Central memory CD8-positive, alpha-beta T cell (primary cell): ENCODE measurements around the gene PDXP.

Source experiments
- ATAC-seq: fragments of 150-1000 bp; cut with Tn5 transposase; replicated peaks from 2 replicates; pipeline ENCODE4 v1.10.0; 2022; ENCODE audit warnings: mild to moderate bottlenecking, moderate FRiP score, moderate number of reproducible peaks; ENCODE audit not compliant: poor library complexity, severe bottlenecking; ENCODE audit errors: extremely low read depth
- DNase-seq, 2 donors: peaks; one replicate each; pipeline ENCODE4 v3.0.0; 2021; ENCODE audit warnings: low spot score in 2 of 2
- H3K27ac Mint-ChIP-seq: one replicate; pipeline ENCODE4 v1.8.0; 2022; ENCODE audit warnings: low read depth, mild to moderate bottlenecking, moderate library complexity, mixed read lengths
- H3K27me3 Mint-ChIP-seq: one replicate; pipeline ENCODE4 v1.8.0; 2022; ENCODE audit warnings: mixed read lengths
- H3K36me3 Mint-ChIP-seq: one replicate; pipeline ENCODE4 v1.8.0; 2022; ENCODE audit warnings: mild to moderate bottlenecking, moderate library complexity, mixed read lengths; ENCODE audit not compliant: insufficient read depth
- H3K4me1 Mint-ChIP-seq: one replicate; pipeline ENCODE4 v1.8.0; 2022; ENCODE audit warnings: mixed read lengths
- H3K4me3 Mint-ChIP-seq: one replicate; pipeline ENCODE4 v1.8.0; 2022; ENCODE audit warnings: mild to moderate bottlenecking, moderate library complexity, mixed read lengths
- H3K9me3 Mint-ChIP-seq: one replicate; pipeline ENCODE4 v1.8.0; 2022; ENCODE audit warnings: mixed read lengths

The PDXP gene

DNA sequence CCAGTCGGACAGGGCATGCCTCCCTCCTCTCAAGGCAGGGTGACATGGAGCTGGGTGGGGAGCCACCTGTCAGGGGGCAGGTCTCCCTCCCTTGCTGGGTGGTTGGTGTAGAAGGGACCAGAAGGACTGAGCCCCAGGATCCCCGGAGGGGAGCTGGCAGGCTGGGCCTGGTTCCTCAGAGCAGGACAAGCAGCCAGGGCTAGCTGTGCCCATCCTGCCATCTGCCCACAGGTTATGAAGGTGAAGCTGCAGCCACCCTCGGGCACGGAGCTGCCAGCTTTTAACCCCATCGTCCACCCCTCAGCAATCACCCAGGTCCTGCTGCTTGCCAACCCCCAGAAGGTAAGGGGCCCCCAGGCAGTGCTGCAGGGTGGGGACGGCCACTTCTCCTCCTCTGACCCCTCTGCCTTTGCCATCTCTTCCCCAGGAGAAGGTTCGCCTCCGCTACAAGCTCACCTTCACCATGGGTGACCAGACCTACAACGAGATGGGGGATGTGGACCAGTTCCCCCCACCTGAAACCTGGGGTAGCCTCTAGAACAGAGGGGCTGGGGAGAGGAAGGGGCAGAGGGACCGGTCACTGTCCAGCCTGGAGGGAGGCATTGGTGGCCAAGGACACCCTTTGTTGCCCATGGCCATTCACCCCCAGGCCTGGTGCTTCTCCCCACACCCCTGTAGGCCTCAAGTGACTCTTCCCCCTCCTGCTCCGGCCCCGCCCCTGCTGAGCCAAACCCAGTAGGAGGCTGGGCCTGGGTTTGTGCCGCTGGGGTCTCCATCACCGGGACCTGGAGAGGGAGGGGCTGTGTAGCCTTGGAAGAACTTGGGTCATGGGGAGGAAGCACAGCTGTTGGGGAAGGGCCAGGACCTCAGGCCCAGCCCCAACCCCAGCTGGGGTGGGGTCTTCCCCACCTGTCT is 26.1 kb upstream of the PDXP start:
- DNase-seq (no peak), ATAC-seq (no peak)
- Mint-ChIP-seq H3K9me3 (no peaks in the 10 kb centered on the region), H3K4me3 (peak overlapping the region; percentile 77), H3K36me3 (peaks cover 15% of the 10 kb centered on the region), H3K27me3 (no peaks in the 10 kb centered on the region), H3K27ac (peak overlapping the region; percentile 88), H3K4me1 (peaks cover 70% of the 10 kb centered on the region)

DNA sequence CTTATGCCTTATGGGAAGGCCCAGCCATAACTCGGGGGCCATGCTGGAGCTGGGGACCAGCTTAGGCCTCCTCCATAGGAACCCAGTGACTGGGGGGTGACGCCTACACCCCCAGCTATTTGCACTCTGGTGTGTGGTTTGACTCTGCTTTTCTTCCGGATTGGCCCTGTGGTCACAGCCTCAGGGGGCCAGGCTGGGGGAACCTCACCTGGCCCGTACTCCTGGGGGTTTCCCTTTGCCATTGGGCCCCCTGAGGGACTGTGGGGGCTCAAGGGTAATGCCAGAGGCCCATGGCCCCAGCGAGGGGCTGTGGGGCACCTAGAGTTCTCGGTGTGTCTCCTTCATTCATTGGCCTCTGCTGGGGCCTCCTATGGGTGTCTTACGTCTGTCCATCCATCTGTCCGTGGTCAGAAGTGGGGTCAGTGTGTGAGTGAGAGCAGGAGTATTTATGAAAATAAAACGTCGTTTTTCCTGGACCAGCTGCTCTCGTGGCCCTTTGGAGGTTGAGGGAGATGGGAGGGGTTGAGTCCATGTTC is 25.4 kb upstream of the PDXP start:
- peaks cover 15% of the 10 kb centered on the region for H3K36me3 Mint-ChIP-seq
- ATAC-seq (peak; percentile 76), DNase-seq (peak in 1 of 2 donors; percentile 56)
- no peaks in the 10 kb centered on the region for H3K9me3 Mint-ChIP-seq
- peak overlapping the region; percentile 77 for H3K4me3 Mint-ChIP-seq
- H3K4me1 Mint-ChIP-seq = peaks cover 70% of the 10 kb centered on the region
- no peaks in the 10 kb centered on the region for H3K27me3 Mint-ChIP-seq
- peak overlapping the region; percentile 88 for H3K27ac Mint-ChIP-seq

DNA sequence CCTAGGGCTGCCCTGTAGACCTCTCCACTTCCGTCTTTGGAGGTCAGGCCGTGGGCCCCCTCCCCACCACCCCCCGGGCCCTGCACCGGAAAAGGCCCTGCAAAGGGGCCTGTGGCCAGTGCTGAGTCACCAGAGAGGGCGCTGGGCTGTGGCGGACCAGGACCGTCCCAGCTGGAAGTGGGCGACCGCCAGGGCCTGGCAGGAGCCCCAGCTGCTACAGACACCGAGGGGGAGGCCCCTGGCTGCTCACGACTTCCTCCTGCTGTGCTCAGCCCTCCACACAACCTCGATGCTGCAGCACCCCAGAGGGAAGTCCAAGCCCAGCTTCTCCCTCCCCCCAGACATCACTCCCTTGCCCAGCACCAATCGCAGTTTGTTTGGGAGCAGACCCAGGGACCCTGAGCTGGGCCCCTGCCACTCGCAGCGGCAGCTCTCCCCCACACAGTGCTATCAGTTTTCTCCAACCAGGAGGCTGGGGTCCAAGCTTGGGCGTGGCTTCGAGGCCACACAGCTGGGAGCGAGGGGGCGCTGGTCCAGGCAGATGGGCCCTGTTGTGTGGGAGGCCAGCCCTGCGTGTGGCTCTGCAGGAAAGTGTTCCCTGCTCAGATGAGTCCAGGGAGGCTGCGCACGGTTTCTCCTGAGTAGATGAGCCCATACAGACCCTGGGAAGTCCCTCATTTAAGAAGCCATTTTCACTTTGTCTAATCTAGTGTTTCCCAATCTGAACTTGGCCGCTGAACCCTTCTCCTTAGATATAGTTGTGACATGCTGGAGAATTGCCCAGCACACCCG is 24.7 kb upstream of the PDXP start:
- ATAC-seq = peak; percentile 71
- peak in 1 of 2 donors; percentile 46 for DNase-seq

DNA sequence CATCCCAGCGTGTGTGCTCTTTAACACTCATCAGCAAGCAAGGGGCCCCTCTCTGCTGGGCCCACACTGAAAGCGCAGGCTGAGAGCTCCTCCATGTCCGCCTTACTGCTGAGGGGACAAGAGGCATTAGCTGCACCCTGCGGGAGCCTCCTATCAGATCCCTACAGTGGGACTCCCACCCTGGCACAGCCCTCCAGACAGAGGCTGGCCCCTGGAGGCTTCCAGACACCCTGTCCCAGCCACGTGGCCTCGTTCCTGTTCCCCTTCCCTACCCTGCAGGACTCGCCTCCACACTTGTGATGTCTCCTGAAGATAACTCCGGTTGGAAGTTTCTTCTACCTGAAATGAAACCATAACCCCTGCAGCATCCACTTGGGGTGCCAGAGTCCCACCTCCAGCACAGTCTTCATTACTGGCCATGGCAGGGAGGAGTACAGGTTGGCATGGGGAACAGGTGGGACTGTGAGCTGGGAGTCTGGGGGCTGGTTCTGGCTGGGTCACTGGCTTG is 24.1 kb upstream of the PDXP start:
- H3K4me3 Mint-ChIP-seq = peak overlapping the region; percentile 77
- DNase-seq (no peak), ATAC-seq (no peak)
- peaks cover 13% of the 10 kb centered on the region for H3K36me3 Mint-ChIP-seq
- H3K9me3 Mint-ChIP-seq = no peaks in the 10 kb centered on the region
- H3K4me1 Mint-ChIP-seq = peaks cover 66% of the 10 kb centered on the region
- H3K27me3 Mint-ChIP-seq = no peaks in the 10 kb centered on the region
- H3K27ac Mint-ChIP-seq = peak overlapping the region; percentile 88

More for the DNA sequence above, 24.7 kb upstream of the PDXP start:
- H3K27ac Mint-ChIP-seq = peak overlapping the region; percentile 88
- no peaks in the 10 kb centered on the region for H3K27me3 Mint-ChIP-seq
- H3K4me1 Mint-ChIP-seq = peaks cover 70% of the 10 kb centered on the region
- no peaks in the 10 kb centered on the region for H3K9me3 Mint-ChIP-seq
- H3K36me3 Mint-ChIP-seq = peaks cover 15% of the 10 kb centered on the region
- H3K4me3 Mint-ChIP-seq = peak overlapping the region; percentile 77

DNA sequence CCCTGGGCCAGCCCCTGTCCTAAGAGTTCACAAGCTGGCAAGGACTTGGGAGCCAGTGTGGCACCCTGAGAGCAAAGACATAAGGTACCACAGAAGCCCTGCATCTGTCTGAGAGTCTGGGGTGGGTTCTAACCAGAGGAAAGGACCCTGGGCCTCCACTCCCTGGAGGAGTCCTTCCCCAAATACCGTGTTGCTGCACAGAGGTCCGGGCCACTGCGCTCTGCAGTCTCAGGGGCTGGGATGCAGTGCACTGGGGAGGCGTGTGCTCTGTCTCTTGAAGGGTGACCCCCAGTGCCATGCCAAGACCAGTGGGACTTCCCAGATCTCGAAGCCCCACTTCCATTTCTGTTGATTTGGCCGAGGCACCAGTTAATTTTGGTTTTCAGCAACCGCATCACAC is 23.4 kb upstream of the PDXP start:
- DNase-seq (no peak), ATAC-seq (no peak)
- no peaks in the 10 kb centered on the region for H3K9me3 Mint-ChIP-seq
- no peaks in the 10 kb centered on the region for H3K27me3 Mint-ChIP-seq
- peak overlapping the region; percentile 77 for H3K4me3 Mint-ChIP-seq
- peak overlapping the region; percentile 88 for H3K27ac Mint-ChIP-seq
- H3K36me3 Mint-ChIP-seq = peaks cover 15% of the 10 kb centered on the region
- H3K4me1 Mint-ChIP-seq = peaks cover 68% of the 10 kb centered on the region

DNA sequence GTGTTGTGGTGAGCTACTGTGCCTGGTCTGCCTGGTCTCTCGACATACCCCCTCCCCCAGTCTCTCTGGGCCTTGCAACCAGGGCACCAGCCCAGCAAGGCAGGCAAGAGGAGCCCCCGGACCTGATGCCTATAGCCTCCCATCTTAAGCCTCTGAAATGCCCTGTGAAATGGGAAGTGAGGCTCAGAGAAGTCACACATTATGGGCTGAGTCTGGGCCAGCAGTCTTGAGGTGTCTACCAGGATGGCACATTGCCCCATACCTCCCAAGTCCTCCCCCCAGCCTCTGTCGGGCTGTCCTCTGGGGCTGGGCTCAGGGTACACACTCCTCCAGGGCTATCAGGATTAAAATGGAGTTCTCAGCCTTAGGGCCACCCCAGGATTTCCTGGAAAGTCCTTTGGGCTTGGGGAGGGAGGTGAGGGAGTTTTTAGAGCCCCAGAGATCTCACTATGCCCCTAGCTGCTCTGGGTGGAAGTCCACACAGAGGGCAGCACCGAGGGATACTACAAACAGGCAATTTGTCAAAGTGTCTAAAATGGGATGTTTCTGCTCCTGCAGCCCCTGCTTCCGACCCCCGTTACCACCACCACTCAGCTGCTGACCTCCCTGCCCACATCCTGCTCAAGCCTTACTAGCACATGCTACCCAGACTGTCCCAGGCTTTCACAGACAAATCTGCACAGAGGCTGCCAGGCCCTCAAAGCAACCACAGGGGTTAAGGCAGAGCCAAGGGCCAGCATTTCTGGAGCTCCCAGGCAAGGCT is 22.2 kb upstream of the PDXP start:
- H3K27me3 Mint-ChIP-seq = no peaks in the 10 kb centered on the region
- H3K4me3 Mint-ChIP-seq = peak overlapping the region; percentile 99
- DNase-seq (no peak), ATAC-seq (no peak)
- H3K9me3 Mint-ChIP-seq = no peaks in the 10 kb centered on the region
- H3K27ac Mint-ChIP-seq = peak overlapping the region; percentile 77
- peaks cover 71% of the 10 kb centered on the region for H3K4me1 Mint-ChIP-seq
- H3K36me3 Mint-ChIP-seq = peaks cover 21% of the 10 kb centered on the region

DNA sequence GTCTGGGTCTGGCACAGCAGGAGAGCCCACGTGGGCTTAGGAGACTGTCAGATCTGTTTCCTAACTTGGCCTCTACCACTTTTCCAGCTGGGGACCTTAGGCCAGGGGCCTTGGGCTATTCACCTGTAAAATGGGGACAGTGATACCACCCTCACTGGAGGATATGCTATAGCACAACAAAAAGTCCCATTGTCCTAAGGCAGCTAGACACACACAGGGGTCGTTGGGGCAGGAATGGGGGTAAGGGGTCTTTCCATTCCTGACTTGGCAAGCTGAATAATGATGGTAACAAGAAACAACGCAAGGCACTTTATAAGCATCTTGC is 21.6 kb upstream of the PDXP start:
- Mint-ChIP-seq H3K9me3 (no peaks in the 10 kb centered on the region), H3K4me3 (peak overlapping the region; percentile 99), H3K36me3 (peaks cover 26% of the 10 kb centered on the region), H3K27me3 (no peaks in the 10 kb centered on the region), H3K27ac (peak overlapping the region; percentile 77), H3K4me1 (peaks cover 68% of the 10 kb centered on the region)
- ATAC-seq (no peak), DNase-seq (no peak)

DNA sequence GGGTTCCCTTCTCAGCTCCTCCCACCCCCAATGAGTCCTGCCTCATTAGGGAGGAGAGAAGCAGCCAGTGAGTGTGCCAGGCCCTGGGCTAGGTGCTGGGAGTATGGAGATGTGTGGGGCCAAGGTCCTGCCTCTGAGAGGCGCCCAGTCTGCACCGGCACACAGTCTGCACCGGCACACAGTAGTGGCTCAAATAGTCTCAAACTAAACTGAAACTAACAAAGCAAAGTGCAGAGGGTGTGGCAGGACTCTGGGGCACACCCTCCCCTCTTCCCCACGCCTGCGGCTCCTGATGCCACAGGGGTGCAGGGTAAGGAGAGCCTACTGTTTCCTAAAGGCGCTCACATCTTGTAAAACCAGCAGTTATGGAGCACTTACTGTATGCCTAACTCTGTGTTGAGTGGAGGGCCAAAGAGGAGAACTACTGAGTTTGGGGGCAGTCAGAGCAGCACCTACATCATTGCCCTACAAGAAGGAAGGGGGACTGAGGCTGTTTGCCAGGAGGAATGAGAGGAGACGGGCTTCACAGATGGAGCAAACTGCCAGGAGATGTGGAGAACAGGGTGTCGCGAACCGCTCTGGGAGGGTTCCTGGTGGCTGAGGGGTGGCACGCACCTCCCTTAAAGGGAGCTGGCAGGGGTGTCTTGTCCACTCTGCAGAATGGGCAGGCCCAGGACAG is 20.0 kb upstream of the PDXP start:
- ATAC-seq = peak; percentile 37
- H3K9me3 Mint-ChIP-seq = no peaks in the 10 kb centered on the region
- H3K36me3 Mint-ChIP-seq = peaks cover 33% of the 10 kb centered on the region
- no peaks in the 10 kb centered on the region for H3K27me3 Mint-ChIP-seq
- DNase-seq = no peak
- peak overlapping the region; percentile 99 for H3K4me3 Mint-ChIP-seq
- peak overlapping the region; percentile 78 for H3K27ac Mint-ChIP-seq
- H3K4me1 Mint-ChIP-seq = peaks cover 68% of the 10 kb centered on the region

DNA sequence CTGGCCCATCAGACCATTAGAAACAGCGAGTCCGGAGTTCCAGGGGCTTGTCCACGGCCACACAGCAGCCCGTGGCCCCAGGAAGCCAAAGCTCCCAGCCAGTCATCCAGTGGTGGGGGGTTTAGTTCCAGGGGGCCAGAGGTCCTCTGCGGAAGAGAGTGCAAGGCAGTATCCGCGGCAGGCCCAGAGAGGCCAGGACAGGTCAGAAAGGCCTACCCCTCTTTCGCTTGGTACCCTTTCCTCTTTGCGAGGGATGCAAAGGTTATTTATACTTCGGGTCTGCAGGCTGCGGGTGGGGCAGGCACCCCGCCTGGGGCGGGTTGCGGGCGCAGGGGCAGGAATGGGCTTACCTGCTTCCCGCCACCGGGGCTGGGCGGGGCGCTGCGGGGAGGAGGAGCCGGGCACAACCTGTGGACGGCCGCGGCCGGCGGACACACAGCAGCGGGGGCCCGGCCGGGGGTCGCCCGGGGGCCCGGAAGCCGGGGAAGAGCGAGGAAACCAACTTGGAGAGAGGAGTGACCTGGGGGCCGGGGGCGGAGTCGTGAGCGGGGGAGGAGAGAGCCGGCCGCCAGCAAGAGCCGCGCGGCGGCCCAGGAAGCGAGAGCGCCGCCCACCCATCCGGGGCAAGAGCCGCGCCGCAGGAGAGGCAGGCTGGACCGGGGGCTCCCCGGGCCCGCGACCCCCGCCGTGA is 19.3 kb upstream of the PDXP start, which contains the start of gene SH3BP1:
TSS of gene SH3BP1 (plus strand) at position 600 of the 691 bp plus-strand sequence. CDS start 119 bp downstream, outside the sequence.
- Mint-ChIP-seq H3K4me1 (peaks cover 65% of the 10 kb centered on the region), H3K4me3 (peak within 1 kb of the TSS; percentile 99)
- no peak for DNase-seq

DNA sequence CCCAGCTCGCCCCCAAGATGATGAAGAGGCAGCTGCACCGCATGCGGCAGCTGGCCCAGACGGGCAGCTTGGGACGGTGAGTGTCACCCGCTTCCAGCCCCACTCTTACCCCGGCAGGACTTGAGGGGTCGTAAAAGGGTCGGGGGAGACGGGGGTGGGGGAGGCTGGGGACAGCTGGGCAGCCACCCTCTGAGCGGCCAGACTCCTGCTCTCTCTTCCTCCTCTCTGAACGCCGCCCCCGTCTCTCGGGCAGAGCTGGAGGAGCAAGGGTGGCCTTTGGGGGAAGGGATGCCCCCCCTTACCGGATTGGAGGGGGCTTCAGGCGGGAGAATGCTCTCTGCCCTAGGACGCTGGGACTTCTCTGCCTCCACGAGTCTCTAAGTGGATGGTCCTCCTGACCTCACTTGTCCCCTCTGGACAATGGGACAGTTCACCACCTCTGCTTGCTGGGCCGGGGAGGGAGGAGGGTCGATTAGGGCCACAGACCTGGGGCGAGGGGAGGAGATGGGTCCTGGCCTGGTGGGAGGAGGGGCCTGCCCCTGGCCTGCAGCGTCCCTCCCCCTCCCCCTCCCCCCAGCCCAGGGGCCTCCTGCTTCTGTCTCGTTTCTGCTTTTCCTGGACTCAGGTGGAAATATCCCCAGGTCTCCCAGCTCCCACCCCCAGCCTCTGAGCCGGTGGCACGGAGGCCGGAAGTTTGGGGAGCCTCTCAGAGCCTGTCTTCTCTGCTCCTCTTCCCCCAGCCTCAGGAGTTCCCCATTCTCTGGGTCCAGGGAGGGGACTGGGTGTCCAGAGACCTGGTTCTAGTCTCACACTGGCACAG is 18.5 kb upstream of the PDXP start:
- H3K4me3 Mint-ChIP-seq = peak overlapping the region; percentile 99
- H3K9me3 Mint-ChIP-seq = no peaks in the 10 kb centered on the region
- H3K27me3 Mint-ChIP-seq = no peaks in the 10 kb centered on the region
- peaks cover 58% of the 10 kb centered on the region for H3K4me1 Mint-ChIP-seq
- peak overlapping the region; percentile 89 for H3K27ac Mint-ChIP-seq
- DNase-seq (no peak), ATAC-seq (peak; percentile 11)
- H3K36me3 Mint-ChIP-seq = peaks cover 38% of the 10 kb centered on the region

More for the DNA sequence above, 19.3 kb upstream of the PDXP start, which contains the start of gene SH3BP1:
- Mint-ChIP-seq H3K27me3 (no peaks in the 10 kb centered on the region), H3K27ac (peak within 1 kb of the TSS; percentile 89), H3K36me3 (peaks cover 34% of the 10 kb centered on the region), H3K9me3 (no peaks in the 10 kb centered on the region)
- peak; percentile 35 for ATAC-seq
